Tibial artery (tissue), 4 donors: ENCODE measurements around the gene LRP6.

Source experiments
- DNase-seq, 2 donors: peaks; one replicate each; pipeline ENCODE4 v3.0.0-alpha.2; 2019
- H3K27ac ChIP-seq, 2 donors: fragments of 200-600 bp; sonication (generic) in 1 of 2; 1 replicate in 1 of 2; 2 replicates in 1 of 2; pipeline ENCODE4 v1.5.1; 2018 to 2019; ENCODE audit warnings: mild to moderate bottlenecking in 1 of 2
- H3K27me3 ChIP-seq, 2 donors: fragments of 200-600 bp; sonication (generic) in 1 of 2; one replicate each; pipeline versions ENCODE4 v1.5.1 to v1.6.0; 2016 to 2019
- H3K36me3 ChIP-seq, 3 donors: fragments of 200-600 bp; sonication (generic) in 2 of 3; one replicate each; pipeline ENCODE4 v1.5.1; 2016 to 2019; ENCODE audit warnings: mild to moderate bottlenecking in 2 of 3
- H3K4me1 ChIP-seq, 4 donors: fragments of 200-600 bp; sonication (generic) in 2 of 4; 1 replicate in 3 of 4; 2 replicates in 1 of 4; pipeline ENCODE4 v1.5.1; 2016 to 2019
- H3K4me3 ChIP-seq, 2 donors: fragments of 200-600 bp; sonication (generic) in 1 of 2; 1 replicate in 1 of 2; 2 replicates in 1 of 2; pipeline ENCODE4 v1.5.1; 2018 to 2019; ENCODE audit warnings: mild to moderate bottlenecking in 2 of 2
- H3K9me3 ChIP-seq, 3 donors: fragments of 200-600 bp; sonication (generic) in 1 of 3; one replicate each; pipeline ENCODE4 v1.5.1; 2016 to 2019
- CTCF ChIP-seq, 2 experiments: fragments of 200-600 bp in 1 of 2; fragments of 450-650 bp in 1 of 2; IDR thresholded peaks; one replicate each; pipeline ENCODE4 v1.5.1; 2017 to 2019; ENCODE audit warnings: antibody characterized with exemption in 2 of 2, mild to moderate bottlenecking in 1 of 2, moderate library complexity in 1 of 2
- intact Hi-C: fragments of 100-400 bp; cut with DNase I; formaldehyde crosslinking; loops from one replicate; pipeline ENCODE4 v1.15.0; 2023; ENCODE audit warnings: low total_unique reads

Gene LRP6

GRCh38 chr12:12214635-12215131 is 52.2 kb downstream of the LRP6 start:
- Histone ChIP-seq H3K9me3 (no peaks in the 10 kb centered on the region), H3K36me3 (no peaks in the 10 kb centered on the region), H3K27ac (no peak overlapping the region), H3K4me1 (peaks cover 0 to 12% (median 6%) of the 10 kb centered on the region in 4 donors), H3K27me3 (no peaks in the 10 kb centered on the region), H3K4me3 (no peak overlapping the region)
- no peak for DNase-seq
- intact Hi-C loops = no loop called here
- TF ChIP-seq CTCF (IDR thresholded peaks at IDR 0.05) = no peak

GRCh38 chr12:12214201-12214600 is 52.6 kb downstream of the LRP6 start:
- Histone ChIP-seq H3K36me3 (no peaks in the 10 kb centered on the region), H3K4me3 (no peak overlapping the region), H3K27ac (no peak overlapping the region), H3K27me3 (no peaks in the 10 kb centered on the region), H3K4me1 (peaks cover 0 to 12% (median 6%) of the 10 kb centered on the region in 4 donors), H3K9me3 (no peaks in the 10 kb centered on the region)
- intact Hi-C loops = no loop called here
- DNase-seq = no peak
- no peak for TF ChIP-seq CTCF (IDR thresholded peaks at IDR 0.05)

- Histone ChIP-seq H3K9me3 (no peaks in the 10 kb centered on the region), H3K4me3 (no peak overlapping the region), H3K4me1 (peaks cover 0 to 12% (median 6%) of the 10 kb centered on the region in 4 donors), H3K27ac (no peak overlapping the region), H3K36me3 (no peaks in the 10 kb centered on the region), H3K27me3 (no peaks in the 10 kb centered on the region)
- no peak for TF ChIP-seq CTCF (IDR thresholded peaks at IDR 0.05)
- DNase-seq = no peak
- intact Hi-C loops = no loop called here
These were observed 54.1 kb downstream of the LRP6 start for GRCh38 chr12:12212769-12213168.

GRCh38 chr12:12210983-12211382 is 55.9 kb downstream of the LRP6 start:
- Histone ChIP-seq H3K27ac (no peak overlapping the region), H3K9me3 (no peaks in the 10 kb centered on the region), H3K4me3 (no peak overlapping the region), H3K4me1 (peaks cover 0 to under 1% (median 0%) of the 10 kb centered on the region in 4 donors), H3K36me3 (no peaks in the 10 kb centered on the region), H3K27me3 (no peaks in the 10 kb centered on the region)
- intact Hi-C loops = no loop called here
- DNase-seq = no peak
- no peak for TF ChIP-seq CTCF (IDR thresholded peaks at IDR 0.05)

GRCh38 chr12:12210416-12210815 is 56.4 kb downstream of the LRP6 start:
- TF ChIP-seq CTCF (IDR thresholded peaks at IDR 0.05) = no peak
- DNase-seq = no peak
- no peaks in the 10 kb centered on the region for H3K27me3 ChIP-seq

GRCh38 chr12:12209675-12210074 is 57.2 kb downstream of the LRP6 start:
- DNase-seq = no peak
- Histone ChIP-seq H3K4me3 (no peak overlapping the region), H3K27me3 (no peaks in the 10 kb centered on the region), H3K36me3 (no peaks in the 10 kb centered on the region), H3K9me3 (no peaks in the 10 kb centered on the region), H3K4me1 (no peaks in the 10 kb centered on the region), H3K27ac (no peak overlapping the region)
- no peak for TF ChIP-seq CTCF (IDR thresholded peaks at IDR 0.05)
- intact Hi-C loops = no loop called here

More at GRCh38 chr12:12210416-12210815, 56.4 kb downstream of the LRP6 start:
- intact Hi-C loops = no loop called here
- no peak overlapping the region for H3K27ac ChIP-seq
- no peaks in the 10 kb centered on the region for H3K36me3 ChIP-seq
- no peaks in the 10 kb centered on the region for H3K9me3 ChIP-seq
- no peak overlapping the region for H3K4me3 ChIP-seq
- H3K4me1 ChIP-seq = no peaks in the 10 kb centered on the region
